ENCODE data around the gene MARK1.

DNA sequence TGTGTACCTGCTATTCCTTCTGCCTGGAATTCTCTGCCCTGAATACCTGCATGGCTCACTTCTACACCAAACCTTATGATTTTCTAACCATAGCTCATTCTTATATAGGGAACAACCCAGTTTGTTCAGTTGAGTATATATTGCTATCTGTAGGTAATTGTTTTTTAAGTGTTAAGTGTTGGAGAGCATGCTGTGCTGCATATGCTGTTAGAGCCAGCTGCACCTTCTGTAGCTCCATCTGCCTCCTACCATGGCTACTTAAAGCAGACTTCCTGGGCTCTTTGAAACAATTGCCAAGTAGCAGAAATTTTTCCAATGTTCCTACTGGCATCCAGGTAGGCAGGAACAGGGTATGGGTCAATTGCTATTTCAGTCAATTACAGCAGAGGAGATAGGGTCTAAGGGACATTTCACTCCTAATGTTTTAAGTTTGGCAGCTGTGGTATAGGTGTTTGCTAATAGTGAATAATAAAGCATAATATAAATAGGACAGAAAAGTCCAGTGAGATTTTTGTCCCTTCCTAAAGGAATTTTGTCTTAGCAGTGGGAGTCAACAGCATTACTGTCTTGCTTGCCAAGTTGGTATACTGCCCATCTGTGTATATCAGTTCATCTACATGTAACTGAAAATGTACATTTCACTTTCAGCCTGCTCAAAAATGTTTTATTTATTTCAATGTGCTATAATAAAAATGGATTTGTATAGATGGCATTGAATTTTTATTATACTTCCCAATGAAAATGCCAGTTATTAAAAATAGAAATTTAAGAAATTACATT is 128.2 kb downstream of the MARK1 start:
- TF ChIP-seq TCF7 (IDR thresholded peaks at IDR 0.05; ENCODE audit: borderline replicate concordance) = no peak
- TF ChIP-seq JUND (IDR thresholded peaks at IDR 0.05; ENCODE audit: low read depth, low read length) = no peak
- no peak for TF ChIP-seq EZH2 (IDR thresholded peaks at IDR 0.05; ENCODE audit: borderline replicate concordance, control insufficient read depth, low read depth, low read length)
- no peak for TF ChIP-seq POLR2AphosphoS5 (IDR thresholded peaks at IDR 0.05; ENCODE audit: low read length)
- no peak for TF ChIP-seq TAF1 (IDR thresholded peaks at IDR 0.05; ENCODE audit: borderline replicate concordance, low read depth, low read length)
- no peak for TF ChIP-seq RFX5 (IDR thresholded peaks at IDR 0.05; ENCODE audit: low read depth, low read length)
- no peak for TF ChIP-seq ZBTB40 (IDR thresholded peaks at IDR 0.05; ENCODE audit: borderline replicate concordance)
- TF ChIP-seq ELK1 (IDR thresholded peaks at IDR 0.05; ENCODE audit: low read depth, low read length) = no peak

Data from GM12878 (cell line).